B cell (primary cell): ENCODE results near the gene PTMS.

ENCODE experiments used
- EZH2 ChIP-seq: IDR thresholded peaks from 2 replicates; pipeline ENCODE4 v1.6.1; 2012; ENCODE audit warnings: borderline replicate concordance, low read depth, mild to moderate bottlenecking, moderate library complexity, low read length; ENCODE audit not compliant: insufficient read depth, poor library complexity, severe bottlenecking
- TF ChIP-seq, protein P1 (sequence below): fragments of 200-600 bp; IDR thresholded peaks from one replicate; pipeline ENCODE4 v1.8.0; 2022; ENCODE audit warnings: antibody characterized with exemption, mild to moderate bottlenecking

DNA sequence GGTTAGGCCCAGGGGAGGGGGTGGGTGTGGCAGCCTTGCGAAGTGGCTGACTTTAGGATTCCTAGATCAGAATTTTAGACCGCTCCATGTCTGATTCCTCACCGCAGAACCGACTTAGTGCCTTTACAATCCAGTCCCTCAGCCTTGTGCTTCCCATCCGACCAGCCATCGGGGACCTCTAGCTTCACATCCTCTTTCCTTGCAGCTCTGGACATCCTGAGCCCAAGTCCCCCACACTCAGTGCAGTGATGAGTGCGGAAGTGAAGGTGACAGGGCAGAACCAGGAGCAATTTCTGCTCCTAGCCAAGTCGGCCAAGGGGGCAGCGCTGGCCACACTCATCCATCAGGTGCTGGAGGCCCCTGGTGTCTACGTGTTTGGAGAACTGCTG, 41.8 kb upstream of the PTMS start:
- TF ChIP-seq, protein P1, sequence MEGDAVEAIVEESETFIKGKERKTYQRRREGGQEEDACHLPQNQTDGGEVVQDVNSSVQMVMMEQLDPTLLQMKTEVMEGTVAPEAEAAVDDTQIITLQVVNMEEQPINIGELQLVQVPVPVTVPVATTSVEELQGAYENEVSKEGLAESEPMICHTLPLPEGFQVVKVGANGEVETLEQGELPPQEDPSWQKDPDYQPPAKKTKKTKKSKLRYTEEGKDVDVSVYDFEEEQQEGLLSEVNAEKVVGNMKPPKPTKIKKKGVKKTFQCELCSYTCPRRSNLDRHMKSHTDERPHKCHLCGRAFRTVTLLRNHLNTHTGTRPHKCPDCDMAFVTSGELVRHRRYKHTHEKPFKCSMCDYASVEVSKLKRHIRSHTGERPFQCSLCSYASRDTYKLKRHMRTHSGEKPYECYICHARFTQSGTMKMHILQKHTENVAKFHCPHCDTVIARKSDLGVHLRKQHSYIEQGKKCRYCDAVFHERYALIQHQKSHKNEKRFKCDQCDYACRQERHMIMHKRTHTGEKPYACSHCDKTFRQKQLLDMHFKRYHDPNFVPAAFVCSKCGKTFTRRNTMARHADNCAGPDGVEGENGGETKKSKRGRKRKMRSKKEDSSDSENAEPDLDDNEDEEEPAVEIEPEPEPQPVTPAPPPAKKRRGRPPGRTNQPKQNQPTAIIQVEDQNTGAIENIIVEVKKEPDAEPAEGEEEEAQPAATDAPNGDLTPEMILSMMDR, result no peak
- no peak for TF ChIP-seq EZH2
